NCI-H2029 treated with DMSO at 0.1 percent for 48 hours (cell line): ENCODE results near the gene DMGDH.
"Not testable (repeated sequence)": the region's sequence is repeated elsewhere in the genome, so short reads cannot be mapped to it uniquely, and the experiment has no call there.

Source experiments
- DNase-seq: peaks from one replicate; lab custom pipeline; 2025; lab: John Stamatoyannopoulos, UW

The DMGDH gene

GRCh38 chr5:79011219-79011836, 58.1 kb downstream of the DMGDH start:
- no peak for DNase-seq

GRCh38 chr5:79008362-79008761, 61.1 kb downstream of the DMGDH start:
- no peak for DNase-seq

- no peak for DNase-seq
These were observed 61.6 kb downstream of the DMGDH start for GRCh38 chr5:79007872-79008271.

GRCh38 chr5:79005936-79006631, 63.4 kb downstream of the DMGDH start:
- DNase-seq = no peak

GRCh38 chr5:79005151-79005550, 64.3 kb downstream of the DMGDH start:
- no peak for DNase-seq

- no peak for DNase-seq
These were observed 67.1 kb downstream of the DMGDH start for GRCh38 chr5:79002374-79002773.

GRCh38 chr5:79001471-79001870, 68.0 kb downstream of the DMGDH start:
- no peak for DNase-seq

GRCh38 chr5:78997090-78997489, 72.4 kb downstream of the DMGDH start:
- no peak for DNase-seq

- DNase-seq = no peak
These were observed 73.9 kb downstream of the DMGDH start for GRCh38 chr5:78995521-78996007.

GRCh38 chr5:78993165-78993564, 76.3 kb downstream of the DMGDH start:
- DNase-seq = no peak

- DNase-seq = no peak
These were observed 77.3 kb downstream of the DMGDH start for GRCh38 chr5:78992146-78992545.

GRCh38 chr5:78989080-78989479, 80.4 kb downstream of the DMGDH start:
- no peak for DNase-seq

- DNase-seq = peak; percentile 25
These were observed 83.7 kb downstream of the DMGDH start for GRCh38 chr5:78985725-78986223.

- no peak for DNase-seq
These were observed 84.3 kb downstream of the DMGDH start, which contains the start of gene ARSB for GRCh38 chr5:78985116-78985724. TSS of gene ARSB (minus strand) at chr5:78985310. CDS start at chr5:78985248, 62 bp downstream.

- DNase-seq = peak; percentile 67
These were observed 84.9 kb downstream of the DMGDH start for GRCh38 chr5:78984439-78985115.

- DNase-seq = peak; percentile 67
These were observed 85.7 kb downstream of the DMGDH start for GRCh38 chr5:78983601-78984438.

- not testable (repeated sequence) for DNase-seq
These were observed 86.3 kb downstream of the DMGDH start for GRCh38 chr5:78983194-78983593.

- no peak for DNase-seq
These were observed 89.6 kb downstream of the DMGDH start for GRCh38 chr5:78979909-78980308.

- DNase-seq = no peak
These were observed 90.2 kb downstream of the DMGDH start for GRCh38 chr5:78979117-78979742.

- DNase-seq = no peak
These were observed 94.4 kb downstream of the DMGDH start for GRCh38 chr5:78975035-78975434.

- DNase-seq = no peak
These were observed 94.9 kb downstream of the DMGDH start for GRCh38 chr5:78974601-78975000.
